AG09309 (cell line): ENCODE data around the gene TSC1.
"Not testable (repeated sequence)": the region's sequence is repeated elsewhere in the genome, so short reads cannot be mapped to it uniquely, and the experiment has no call there.

Experiments used
- DNase-seq: peaks from one replicate; pipeline ENCODE4 v3.0.0-alpha.2; 2010; ENCODE audit warnings: low read depth
- H3K4me3 ChIP-seq: 2 replicates; pipeline ENCODE4 v1.5.1; 2011; ENCODE audit warnings: mild to moderate bottlenecking, low read depth, low read length, moderate library complexity; ENCODE audit not compliant: control insufficient read depth
- CTCF ChIP-seq: IDR thresholded peaks from 2 replicates; pipeline ENCODE4 v1.5.1; 2011; ENCODE audit warnings: mild to moderate bottlenecking, low read depth, low read length, inconsistent platforms; ENCODE audit not compliant: insufficient read depth, control insufficient read depth; ENCODE audit errors: missing control alignments

The TSC1 gene

GRCh38 chr9:132944294-132945185 is at the start of gene TSC1:
TSS of gene TSC1 (minus strand) at chr9:132944616. CDS start at chr9:132928872, 15,744 bp downstream.
- H3K4me3 ChIP-seq: peak within 1 kb of the TSS; percentile 95
- peak; percentile 87 for DNase-seq
- no peak for TF ChIP-seq CTCF

DNA sequence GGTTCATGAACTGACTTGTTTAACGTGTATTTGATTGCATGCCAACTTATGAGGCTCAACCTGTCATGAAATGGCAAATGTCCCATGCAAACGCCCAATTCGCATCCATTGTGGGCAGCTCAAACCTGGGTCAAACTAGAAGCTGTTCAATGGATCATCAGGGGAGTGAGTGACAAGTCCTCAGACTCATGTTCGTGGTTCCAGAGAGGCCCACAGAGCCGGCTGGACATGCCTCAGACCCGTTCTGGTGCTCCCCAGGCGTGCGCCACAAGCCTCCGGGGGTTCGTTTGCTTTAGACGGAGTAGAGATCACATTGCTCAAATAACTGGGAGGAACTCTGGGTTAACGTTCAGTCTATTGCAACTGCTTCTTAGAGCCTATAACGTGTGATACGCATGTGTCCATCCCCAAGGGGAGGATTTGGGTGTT is 49.1 kb upstream of the TSC1 start:
- TF ChIP-seq CTCF: no peak
- DNase-seq: no peak
- no peak overlapping the region for H3K4me3 ChIP-seq

DNA sequence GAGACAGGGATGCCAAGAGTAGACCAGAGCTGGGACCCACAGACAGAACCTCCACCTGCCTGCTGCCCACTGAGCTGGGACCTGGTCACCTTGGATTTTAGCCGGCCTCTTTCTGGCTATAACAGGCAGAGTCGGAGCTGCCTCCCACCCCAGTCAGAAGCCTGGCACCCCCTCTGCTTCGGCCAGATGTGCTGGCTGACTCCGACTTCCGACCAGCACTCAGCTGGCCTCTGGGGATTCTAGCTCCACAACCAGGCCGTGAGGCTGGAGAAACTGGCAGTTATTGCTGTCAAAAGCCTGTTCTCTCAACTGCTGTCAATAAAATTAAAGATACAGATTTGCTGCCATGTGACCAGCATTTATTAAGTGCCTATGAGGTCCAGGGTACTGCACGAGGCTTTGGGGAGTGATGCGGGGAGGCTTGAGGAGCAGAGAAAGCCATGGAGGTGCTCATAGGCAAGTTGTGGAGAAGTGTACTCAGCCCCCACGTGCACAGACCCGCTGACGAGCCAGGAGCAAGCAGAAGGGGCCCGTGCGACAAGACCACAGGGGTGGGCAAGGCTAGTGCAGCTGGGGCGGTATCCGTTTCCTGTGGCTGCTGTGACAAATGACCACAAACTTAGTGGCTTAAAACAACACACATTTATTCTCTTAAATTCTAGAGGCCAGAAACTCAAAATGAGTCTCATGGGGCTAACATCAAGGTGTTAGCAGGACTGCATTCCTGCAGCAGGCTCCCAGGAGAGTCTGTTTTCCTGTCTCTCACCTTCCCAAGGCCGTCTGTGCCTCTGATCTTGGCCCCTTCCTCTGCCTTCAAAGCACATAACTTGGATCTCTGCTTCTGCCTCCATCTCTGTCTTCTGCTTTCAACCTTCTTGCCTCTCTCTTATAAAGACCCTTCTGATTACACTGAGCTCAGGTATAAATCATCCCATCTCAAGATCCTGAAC is 47.2 kb upstream of the TSC1 start:
- TF ChIP-seq CTCF: no peak
- no peak overlapping the region for H3K4me3 ChIP-seq
- no peak for DNase-seq

GRCh38 chr9:132990781-132991180 is 46.4 kb upstream of the TSC1 start:
- H3K4me3 ChIP-seq: no peak overlapping the region
- DNase-seq: no peak
- TF ChIP-seq CTCF: no peak

DNA sequence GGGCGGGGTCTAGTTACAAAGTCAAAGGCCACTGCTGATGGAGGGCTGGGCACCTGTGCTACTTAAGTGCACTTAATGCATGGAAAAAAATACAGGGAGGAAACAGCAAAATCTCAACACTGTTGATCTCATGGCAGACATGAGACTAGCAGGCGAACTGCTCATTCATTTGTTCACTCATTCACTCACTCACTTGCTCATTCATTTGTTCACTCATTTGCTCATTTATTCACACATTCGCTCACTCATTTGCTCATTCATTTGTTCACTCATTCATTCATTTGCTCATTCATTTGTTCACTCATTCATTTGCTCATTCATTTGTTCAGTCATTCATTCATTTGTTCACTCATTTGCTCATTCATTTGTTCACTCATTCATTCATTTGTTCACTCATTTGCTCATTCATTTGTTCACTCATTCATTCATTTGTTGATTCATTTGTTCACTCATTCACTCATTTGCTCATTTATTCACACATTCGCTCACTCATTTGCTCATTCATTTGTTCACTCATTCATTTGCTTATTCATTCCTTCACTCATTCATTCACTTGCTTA is 45.7 kb upstream of the TSC1 start:
- H3K4me3 ChIP-seq, DNase-seq: not testable (repeated sequence)

- no peak overlapping the region for H3K4me3 ChIP-seq
- TF ChIP-seq CTCF: no peak
- no peak for DNase-seq
These were observed 45.1 kb upstream of the TSC1 start for GRCh38 chr9:132989414-132989996.

DNA sequence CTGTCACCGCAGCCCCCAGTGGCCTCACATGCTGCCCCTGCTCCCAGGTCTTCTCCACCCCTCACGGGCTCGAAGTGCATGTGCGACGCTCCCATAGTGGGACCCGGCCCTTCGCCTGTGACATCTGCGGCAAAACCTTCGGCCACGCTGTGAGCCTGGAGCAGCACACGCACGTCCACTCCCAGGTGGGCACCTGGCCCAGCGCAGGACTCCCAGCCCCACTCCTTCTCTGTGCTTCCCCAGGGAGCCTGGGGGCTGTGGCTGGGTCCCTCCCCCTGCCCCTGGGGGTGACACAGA is 44.5 kb upstream of the TSC1 start:
- DNase-seq: no peak
- H3K4me3 ChIP-seq: no peak overlapping the region
- TF ChIP-seq CTCF: no peak
